GM18526 (cell line): ENCODE results near the gene DLGAP1.

Experiments
- POLR2A ChIP-seq: IDR thresholded peaks from 3 replicates; pipeline ENCODE4 v1.6.1; 2011; ENCODE audit not compliant: insufficient read length; ENCODE audit errors: extremely low read depth

Gene DLGAP1

GRCh38 chr18:4270016-4270415 lies 185.1 kb downstream of the DLGAP1 start:
- TF ChIP-seq POLR2A: no peak

GRCh38 chr18:4267641-4268040 lies 187.5 kb downstream of the DLGAP1 start:
- no peak for TF ChIP-seq POLR2A

GRCh38 chr18:4264347-4264791 lies 190.7 kb downstream of the DLGAP1 start:
- TF ChIP-seq POLR2A: no peak

GRCh38 chr18:4260107-4260506 lies 195.0 kb downstream of the DLGAP1 start:
- TF ChIP-seq POLR2A: no peak

- no peak for TF ChIP-seq POLR2A
Measured at GRCh38 chr18:4256766-4257417, 198.2 kb downstream of the DLGAP1 start.

- TF ChIP-seq POLR2A: no peak
Measured at GRCh38 chr18:4254840-4255239, 200.3 kb downstream of the DLGAP1 start.

- TF ChIP-seq POLR2A: no peak
Measured at GRCh38 chr18:4252829-4253228, 202.3 kb downstream of the DLGAP1 start.

GRCh38 chr18:4251873-4252272 lies 203.2 kb downstream of the DLGAP1 start:
- no peak for TF ChIP-seq POLR2A

- no peak for TF ChIP-seq POLR2A
Measured at GRCh38 chr18:4251206-4251605, 203.9 kb downstream of the DLGAP1 start.

GRCh38 chr18:4250141-4250540 lies 205.0 kb downstream of the DLGAP1 start:
- no peak for TF ChIP-seq POLR2A

- TF ChIP-seq POLR2A: no peak
Measured at GRCh38 chr18:4248686-4249085, 206.4 kb downstream of the DLGAP1 start.

- no peak for TF ChIP-seq POLR2A
Measured at GRCh38 chr18:4246374-4246773, 208.7 kb downstream of the DLGAP1 start.

- no peak for TF ChIP-seq POLR2A
Measured at GRCh38 chr18:4245456-4245855, 209.7 kb downstream of the DLGAP1 start.

GRCh38 chr18:4242431-4243161 lies 212.5 kb downstream of the DLGAP1 start:
- TF ChIP-seq POLR2A: no peak

- TF ChIP-seq POLR2A: no peak
Measured at GRCh38 chr18:4241090-4241617, 214.0 kb downstream of the DLGAP1 start.

- TF ChIP-seq POLR2A: no peak
Measured at GRCh38 chr18:4238966-4239365, 216.1 kb downstream of the DLGAP1 start.
